K562 (cell line): ENCODE results near the gene MCAM. TPM values are rescaled to one million over a fixed set of nuclear protein-coding genes. Genes with fewer than 3 reads are reported as not detected.

Experiments
- CBX5 ChIP-seq: IDR thresholded peaks from 2 replicates; pipeline ENCODE4 v1.6.1; 2014; ENCODE audit warnings: low read depth, borderline replicate concordance
- CTCFL ChIP-seq: IDR thresholded peaks from 2 replicates; pipeline ENCODE4 v1.6.1; 2011; ENCODE audit warnings: borderline replicate concordance, low read depth, mild to moderate bottlenecking, moderate library complexity, low read length; ENCODE audit not compliant: insufficient read depth, poor library complexity, severe bottlenecking
- HLTF ChIP-seq: fragments of 450-650 bp; IDR thresholded peaks from 2 replicates; pipeline ENCODE4 v1.6.1; 2016
- MED1 ChIP-seq: sonication (generic); formaldehyde crosslinking; IDR thresholded peaks from 2 replicates; pipeline ENCODE4 v1.8.1; 2023; ENCODE audit warnings: missing genetic modification reagents, borderline replicate concordance
- NFXL1 ChIP-seq: fragments of 450-650 bp; formaldehyde crosslinking; IDR thresholded peaks from 2 replicates; pipeline ENCODE4 v1.4.0; 2021; ENCODE audit warnings: mild to moderate bottlenecking
- NR1H2 ChIP-seq: sonication (generic); formaldehyde crosslinking; IDR thresholded peaks from 2 replicates; pipeline ENCODE4 v1.4.0; 2020; ENCODE audit warnings: mild to moderate bottlenecking, missing genetic modification reagents
- TRIM24 ChIP-seq, 2 experiments: fragments of 450-650 bp; IDR thresholded peaks; 2 replicates each; pipeline ENCODE4 v1.6.1; 2016
- ZNF280A ChIP-seq: fragments of 450-650 bp; IDR thresholded peaks from 2 replicates; pipeline ENCODE4 v1.6.1; 2018; ENCODE audit warnings: mild to moderate bottlenecking, low read depth; ENCODE audit not compliant: partially characterized antibody
- ZNF512 ChIP-seq: IDR thresholded peaks from 2 replicates; pipeline ENCODE4 v1.6.1; 2016; ENCODE audit warnings: missing genetic modification characterization, missing compliant biosample characterization
- polyA plus RNA-seq, 8 experiments: library from polyadenylated mRNA; depleted of rRNA in 4 of 8; stranded (reverse) in 5 of 8; unstranded in 3 of 8; fragments of >200 nt; fragmentation: Nextera tagmentation in 2 of 8; fragmentation: Illumina TruSeq in 1 of 8; extraction: Ambion mirVana in 2 of 8; extraction: Trizol in 1 of 8; gene quantifications; 2 replicates each; pipeline versions ENCODE4 v1.2.1 to v1.2.3, GENCODE V29; 2011 to 2014; ENCODE audit warnings: inconsistent platforms in 1 of 8, missing spikeins in 1 of 8
- total RNA-seq, 7 experiments: library from RNA; depleted of rRNA in 6 of 7; stranded (reverse); fragments of >200 nt in 6 of 7; fragmentation: Illumina TruSeq in 2 of 7; extraction: Trizol in 2 of 7; gene quantifications; 2 replicates each; pipeline versions ENCODE4 v1.2.1 to v1.2.3, GENCODE V29; 2011 to 2021; ENCODE audit warnings: low replicate concordance in 1 of 7

Gene MCAM
- total and polyA plus RNA-seq, 9 of the 15 experiments (the other 6 are each of a cell fraction or from before 2014, with no cell fraction given) = 14.7 to 118 (median 53.6) TPM

GRCh38 chr11:119290894-119291497, 25.9 kb downstream of the MCAM start (continued):
- TF ChIP-seq CTCFL = no peak
- peak; percentile 89 for TF ChIP-seq CBX5
- TF ChIP-seq ZNF280A = peak; percentile 62
- TF ChIP-seq MED1 (CRISPR knock-in tag) = no peak
- TF ChIP-seq HLTF = no peak
- peak in 1 of 2 experiments; percentile 75; a peak in 2 of 4 replicates for TF ChIP-seq TRIM24 (IDR thresholded peaks at IDR 0.05)
- no peak for TF ChIP-seq NFXL1 (CRISPR knock-in tag)
- no peak for TF ChIP-seq ZNF512
- TF ChIP-seq NR1H2 = no peak
- TF ChIP-seq, all 486 proteins: peak for 5
